Measurements from ENCODE around the gene SEC14L2.

Gene SEC14L2

DNA sequence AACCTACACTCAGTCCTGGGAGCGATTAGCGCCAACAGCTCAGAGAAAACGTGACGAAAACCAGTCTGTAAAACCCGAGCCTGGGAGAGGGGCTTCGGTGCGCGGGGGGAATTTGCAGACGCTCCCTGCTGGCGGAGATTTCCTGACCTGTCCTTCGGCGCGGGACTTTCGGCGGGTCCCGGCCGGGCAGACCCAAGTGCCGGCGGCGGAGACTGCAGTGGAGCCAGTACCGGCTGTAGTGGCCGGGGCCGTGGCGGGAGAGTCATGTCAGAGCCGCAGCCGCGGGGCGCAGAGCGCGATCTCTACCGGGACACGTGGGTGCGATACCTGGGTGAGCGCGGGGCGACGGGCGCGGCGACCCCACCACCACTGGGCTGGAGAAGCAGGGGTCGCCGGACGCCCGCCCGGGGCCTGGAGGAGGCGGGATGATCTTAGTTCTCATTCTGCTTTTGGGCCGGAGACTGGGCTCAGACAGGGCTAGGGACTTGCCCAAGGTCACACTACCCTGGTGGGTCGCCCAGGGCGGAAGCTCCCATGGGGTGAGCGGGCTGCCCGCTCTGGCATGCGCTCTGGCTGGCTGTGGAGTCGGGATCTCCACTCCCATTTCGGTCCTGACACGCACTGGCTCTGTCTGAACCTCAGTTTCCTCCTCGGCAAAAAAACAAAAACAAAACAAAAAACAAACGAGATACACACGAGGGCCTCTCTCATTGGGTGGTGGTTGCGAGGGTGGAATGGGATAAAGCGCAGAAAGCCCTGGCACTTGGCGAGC is 29.0 kb downstream of the SEC14L2 start, which contains the start of gene MTFP1:
MTFP1 (plus strand) TSS at position 153 of the 772 bp plus-strand sequence; CDS start at position 265, 112 bp downstream.
- TF ChIP-seq, protein P1, sequence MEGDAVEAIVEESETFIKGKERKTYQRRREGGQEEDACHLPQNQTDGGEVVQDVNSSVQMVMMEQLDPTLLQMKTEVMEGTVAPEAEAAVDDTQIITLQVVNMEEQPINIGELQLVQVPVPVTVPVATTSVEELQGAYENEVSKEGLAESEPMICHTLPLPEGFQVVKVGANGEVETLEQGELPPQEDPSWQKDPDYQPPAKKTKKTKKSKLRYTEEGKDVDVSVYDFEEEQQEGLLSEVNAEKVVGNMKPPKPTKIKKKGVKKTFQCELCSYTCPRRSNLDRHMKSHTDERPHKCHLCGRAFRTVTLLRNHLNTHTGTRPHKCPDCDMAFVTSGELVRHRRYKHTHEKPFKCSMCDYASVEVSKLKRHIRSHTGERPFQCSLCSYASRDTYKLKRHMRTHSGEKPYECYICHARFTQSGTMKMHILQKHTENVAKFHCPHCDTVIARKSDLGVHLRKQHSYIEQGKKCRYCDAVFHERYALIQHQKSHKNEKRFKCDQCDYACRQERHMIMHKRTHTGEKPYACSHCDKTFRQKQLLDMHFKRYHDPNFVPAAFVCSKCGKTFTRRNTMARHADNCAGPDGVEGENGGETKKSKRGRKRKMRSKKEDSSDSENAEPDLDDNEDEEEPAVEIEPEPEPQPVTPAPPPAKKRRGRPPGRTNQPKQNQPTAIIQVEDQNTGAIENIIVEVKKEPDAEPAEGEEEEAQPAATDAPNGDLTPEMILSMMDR (IDR thresholded peaks at IDR 0.05; ENCODE audit: low read depth, low read length, missing control alignments), result no peak
- peak within 1 kb of the TSS; percentile 66 for H3K4me3 ChIP-seq (replicated peaks; ENCODE audit: low read depth, low read length)
- no peak for DNase-seq (ENCODE audit: extremely low read depth, low read depth)

DNA sequence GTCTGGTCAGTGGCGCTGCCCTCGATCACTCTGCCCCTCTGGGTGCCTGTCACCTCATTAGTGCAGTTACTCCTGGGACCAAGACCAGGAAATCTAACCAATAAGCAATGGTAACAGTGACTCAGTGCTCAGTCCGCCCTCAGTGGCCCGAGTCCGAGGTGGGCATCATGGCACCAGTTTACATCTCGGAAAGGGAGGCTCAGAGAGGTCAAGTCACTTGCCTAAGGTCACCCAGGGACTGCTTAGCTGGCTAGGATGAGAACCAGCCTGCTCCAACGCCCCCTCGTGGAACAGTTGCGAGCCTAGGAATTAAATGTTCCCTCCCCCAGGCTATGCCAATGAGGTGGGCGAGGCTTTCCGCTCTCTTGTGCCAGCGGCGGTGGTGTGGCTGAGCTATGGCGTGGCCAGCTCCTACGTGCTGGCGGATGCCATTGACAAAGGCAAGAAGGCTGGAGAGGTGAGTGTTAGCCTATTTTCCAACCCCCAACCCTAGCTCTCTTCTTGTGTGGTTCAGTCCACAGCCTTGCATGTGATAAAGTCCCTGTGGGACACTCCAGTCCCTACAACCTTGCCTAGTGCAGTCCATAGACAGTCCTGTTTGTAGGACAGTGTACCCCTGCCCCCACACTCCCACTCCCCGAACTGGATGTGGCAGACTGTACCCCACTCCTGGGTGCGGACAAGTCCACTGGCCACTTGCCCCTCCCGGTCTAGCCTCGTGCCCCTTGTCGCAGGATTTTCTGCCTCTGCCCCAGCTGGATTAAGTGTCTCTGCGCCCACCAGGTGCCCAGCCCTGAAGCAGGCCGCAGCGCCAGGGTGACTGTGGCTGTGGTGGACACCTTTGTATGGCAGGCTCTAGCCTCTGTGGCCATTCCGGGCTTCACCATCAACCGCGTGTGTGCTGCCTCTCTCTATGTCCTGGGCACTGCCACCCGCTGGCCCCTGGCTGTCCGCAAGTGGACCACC is 29.9 kb downstream of the SEC14L2 start:
- TF ChIP-seq, protein P1 (IDR thresholded peaks at IDR 0.05; ENCODE audit: low read depth, low read length, missing control alignments), result peak; percentile 81

DNA sequence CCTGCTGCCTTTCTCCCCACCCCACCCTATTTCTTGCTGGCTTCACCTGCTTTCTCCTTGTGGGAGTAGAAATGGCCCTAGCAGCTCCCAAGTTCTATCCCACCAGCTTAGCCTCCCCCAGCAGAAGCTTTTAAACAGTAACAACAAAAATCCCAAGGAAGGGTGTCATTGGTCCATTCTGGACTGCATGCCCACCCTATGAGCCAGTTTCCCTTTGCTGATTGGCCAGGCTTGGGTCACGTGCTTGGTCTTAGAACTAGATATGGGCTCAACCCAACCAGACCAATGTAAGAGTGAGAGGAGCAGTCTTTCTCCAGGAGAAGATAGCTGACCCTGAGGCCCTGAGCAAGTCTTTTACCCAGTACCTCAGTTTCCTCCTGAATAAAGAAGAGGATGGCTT is 31.1 kb downstream of the SEC14L2 start:
- DNase-seq (ENCODE audit: extremely low read depth, low read depth), result no peak
- TF ChIP-seq, protein P1 (IDR thresholded peaks at IDR 0.05; ENCODE audit: low read depth, low read length, missing control alignments), result no peak
- no peak overlapping the region for H3K4me3 ChIP-seq (replicated peaks; ENCODE audit: low read depth, low read length)

More for the DNA sequence above, 29.9 kb downstream of the SEC14L2 start:
- no peak for DNase-seq (ENCODE audit: extremely low read depth, low read depth)
- H3K4me3 ChIP-seq (replicated peaks; ENCODE audit: low read depth, low read length), result peak overlapping the region; percentile 66

DNA sequence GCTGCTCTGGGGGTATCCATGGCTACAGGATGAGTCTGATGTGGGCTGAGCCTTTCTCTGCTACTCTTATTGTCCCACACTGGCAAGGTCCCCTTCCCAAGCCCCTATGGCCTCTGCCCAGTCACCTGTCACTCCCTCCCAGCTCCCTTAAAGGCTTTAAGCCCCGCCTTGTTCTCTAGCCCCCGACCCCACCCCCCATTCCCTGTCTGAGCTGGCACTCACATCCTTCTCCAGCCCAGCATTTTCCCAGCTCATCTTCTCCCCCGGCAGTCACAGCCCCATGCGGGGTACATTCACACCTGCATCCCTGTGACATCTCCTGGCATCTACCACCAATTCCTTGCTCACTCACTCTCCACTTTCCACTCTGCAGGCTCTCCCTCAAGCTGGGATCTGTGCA is 33.1 kb downstream of the SEC14L2 start:
- no peak for DNase-seq (ENCODE audit: extremely low read depth, low read depth)
- no peak overlapping the region for H3K4me3 ChIP-seq (replicated peaks; ENCODE audit: low read depth, low read length)
- TF ChIP-seq, protein P1 (IDR thresholded peaks at IDR 0.05; ENCODE audit: low read depth, low read length, missing control alignments), result no peak

DNA sequence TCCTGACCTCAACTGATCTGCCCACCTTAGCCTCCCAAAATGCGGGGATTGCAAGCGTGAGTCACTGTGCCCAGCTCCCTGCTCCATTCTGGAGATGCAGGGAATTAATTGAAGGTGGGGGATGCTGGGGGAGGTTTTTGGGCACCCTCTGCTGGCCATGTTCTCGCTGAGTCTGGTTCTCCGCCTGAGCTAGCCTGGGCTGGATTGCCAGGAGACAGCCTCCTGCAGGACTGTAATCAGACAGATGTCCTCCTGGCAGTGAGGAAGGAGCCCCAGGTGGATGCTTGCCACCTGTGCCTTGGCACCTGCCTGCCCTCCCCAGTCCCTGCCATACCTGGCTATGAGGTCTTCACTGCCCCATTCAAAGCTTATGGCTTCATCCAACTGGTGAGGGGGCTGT is 34.1 kb downstream of the SEC14L2 start:
- DNase-seq (ENCODE audit: extremely low read depth, low read depth), result no peak
- H3K4me3 ChIP-seq (replicated peaks; ENCODE audit: low read depth, low read length), result no peak overlapping the region
- TF ChIP-seq, protein P1 (IDR thresholded peaks at IDR 0.05; ENCODE audit: low read depth, low read length, missing control alignments), result no peak

DNA sequence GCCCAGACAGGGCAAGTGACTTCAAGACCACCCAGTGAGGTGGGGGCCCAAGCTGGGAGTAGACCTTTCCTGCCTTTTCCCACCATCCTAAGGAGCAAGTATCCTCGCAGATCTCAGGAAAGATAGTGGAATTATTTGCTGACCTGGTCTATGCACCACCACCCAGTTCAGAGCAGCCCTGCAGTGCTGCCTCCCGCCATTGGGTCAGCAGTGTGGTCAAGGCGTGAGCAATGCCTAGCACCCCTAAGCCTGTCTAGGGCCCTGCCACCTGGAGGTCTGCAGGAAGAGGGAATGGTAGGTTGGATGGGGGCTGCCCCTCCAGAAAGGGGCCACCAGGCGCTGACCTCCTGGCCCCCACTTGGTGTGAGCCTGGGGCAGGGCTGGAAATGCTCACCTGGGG is 35.3 kb downstream of the SEC14L2 start:
- TF ChIP-seq, protein P1 (IDR thresholded peaks at IDR 0.05; ENCODE audit: low read depth, low read length, missing control alignments), result no peak
- H3K4me3 ChIP-seq (replicated peaks; ENCODE audit: low read depth, low read length), result no peak overlapping the region
- no peak for DNase-seq (ENCODE audit: extremely low read depth, low read depth)

Measured in HFF-Myc (cell line).